Endothelial cell of umbilical vein (primary cell): ENCODE data around the gene PTPN14. TPM values are rescaled to one million over a fixed set of nuclear protein-coding genes. Genes with fewer than 3 reads are reported as not detected.

Experiments
- BruUV-seq: library from RNA; stranded (reverse); fragments of 400-500 nt; replicated peaks from 2 replicates; lab custom pipeline; 2021; lab: Mats Ljungman, UMichigan
- CTCF ChIA-PET: fragments of 300-600, 350-600 bp; sonication (Branson Sonifier 250); formaldehyde crosslinking; loops from one replicate; lab custom pipeline; 2021; ENCODE audit warnings: antibody characterized with exemption, inconsistent platforms; lab: Charles Lee
- POLR2A ChIA-PET: fragments of 300-600, 350-600 bp; sonication (Branson Sonifier 250); formaldehyde crosslinking; loops from one replicate; lab custom pipeline; 2021; ENCODE audit warnings: antibody characterized with exemption, inconsistent platforms; lab: Charles Lee
- DNase-seq: peaks from one replicate; pipeline ENCODE4 v3.0.0-alpha.2; 2011; ENCODE audit warnings: low read depth, low spot score
- FAIRE-seq: peaks from 2 replicates; lab custom pipeline; 2011; peaks lifted over from hg19 to GRCh38; lab: Jason Lieb, UNC
- H2AFZ ChIP-seq: 2 replicates; pipeline ENCODE4 v1.6.0; 2012; ENCODE audit warnings: low read depth, low read length, control low read depth, inconsistent platforms
- H3K27ac ChIP-seq: 2 replicates; pipeline ENCODE4 v1.5.1; 2011; ENCODE audit warnings: low read depth, mild to moderate bottlenecking, control low read depth, low read length, moderate library complexity; ENCODE audit not compliant: insufficient read depth
- H3K27me3 ChIP-seq, 2 experiments: 2 replicates each; pipeline versions ENCODE4 v1.6.0 to v1.6.1; 2011; ENCODE audit warnings: low read length in 2 of 2, mixed read lengths in 1 of 2; ENCODE audit not compliant: control insufficient read depth in 2 of 2, insufficient read depth in 2 of 2
- H3K36me3 ChIP-seq, 2 experiments: 2 replicates in 1 of 2; 3 replicates in 1 of 2; pipeline ENCODE4 v1.5.1; 2011; ENCODE audit warnings: low read length in 2 of 2, mild to moderate bottlenecking in 1 of 2, moderate library complexity in 1 of 2; ENCODE audit not compliant: control insufficient read depth in 2 of 2, insufficient read depth in 2 of 2; ENCODE audit errors: extremely low read depth in 1 of 2
- H3K4me1 ChIP-seq: 3 replicates; pipeline ENCODE4 v1.5.1; 2011; ENCODE audit warnings: mild to moderate bottlenecking, low read length; ENCODE audit not compliant: control insufficient read depth, insufficient read depth; ENCODE audit errors: extremely low read depth
- H3K4me2 ChIP-seq: 2 replicates; pipeline ENCODE4 v1.6.1; 2011; ENCODE audit warnings: low read length, control low read depth, mixed read lengths; ENCODE audit not compliant: insufficient read depth
- H3K4me3 ChIP-seq, 3 experiments: fragments of 200-600 bp in 1 of 3; sonication (generic), shearing (Covaris generic) in 1 of 3; replicated peaks in 1 of 3; 2 replicates each; pipeline ENCODE4 v1.5.1; 2011 to 2016; ENCODE audit warnings: control low read depth in 3 of 3, low read length in 3 of 3, mild to moderate bottlenecking in 2 of 3, inconsistent platforms in 1 of 3, low read depth in 1 of 3, moderate library complexity in 1 of 3; ENCODE audit not compliant: insufficient read depth in 1 of 3
- H3K79me2 ChIP-seq: 2 replicates; pipeline ENCODE4 v1.6.0; 2012; ENCODE audit warnings: low read length, inconsistent platforms; ENCODE audit not compliant: control insufficient read depth, insufficient read depth
- H3K9ac ChIP-seq: replicated peaks from 2 replicates; pipeline ENCODE3; 2011; ENCODE audit warnings: low read length, control low read depth; ENCODE audit not compliant: insufficient read depth; ENCODE audit errors: extremely low read depth
- H3K9me1 ChIP-seq: replicated peaks from 3 replicates; pipeline ENCODE4 v1.6.0; 2011; ENCODE audit warnings: mild to moderate bottlenecking, low read length; ENCODE audit not compliant: control insufficient read depth, insufficient read depth; ENCODE audit errors: extremely low read depth
- H3K9me3 ChIP-seq: replicated peaks from 2 replicates; pipeline ENCODE4 v1.5.1; 2012; ENCODE audit warnings: low read length, inconsistent platforms; ENCODE audit not compliant: control insufficient read depth, insufficient read depth
- H4K20me1 ChIP-seq: replicated peaks from 2 replicates; pipeline ENCODE3; 2011; ENCODE audit warnings: mild to moderate bottlenecking, low read length; ENCODE audit not compliant: control insufficient read depth, insufficient read depth; ENCODE audit errors: extremely low read depth
- EZH2 ChIP-seq: IDR thresholded peaks from 2 replicates; pipeline ENCODE4 v1.6.1; 2012; ENCODE audit warnings: borderline replicate concordance, low read depth, mild to moderate bottlenecking, moderate library complexity, low read length, inconsistent platforms; ENCODE audit not compliant: severe bottlenecking
- FOS ChIP-seq: IDR thresholded peaks from 2 replicates; pipeline ENCODE4 v1.6.1; 2011; ENCODE audit warnings: mild to moderate bottlenecking, low read length, moderate library complexity, borderline replicate concordance; ENCODE audit not compliant: insufficient read depth
- GATA2 ChIP-seq: IDR thresholded peaks from 2 replicates; pipeline ENCODE4 v1.7.0; 2011; ENCODE audit warnings: low read depth, mild to moderate bottlenecking, moderate library complexity, mixed read lengths, low read length; ENCODE audit not compliant: insufficient read length, insufficient read depth
- JUN ChIP-seq: IDR thresholded peaks from 2 replicates; pipeline ENCODE4 v1.6.1; 2011; ENCODE audit warnings: borderline replicate concordance, low read depth; ENCODE audit not compliant: insufficient read length, insufficient read depth
- MAX ChIP-seq: IDR thresholded peaks from 2 replicates; pipeline ENCODE4 v1.6.1; 2011; ENCODE audit not compliant: insufficient read depth, insufficient read length
- MYC ChIP-seq: IDR thresholded peaks from one replicate; pipeline ENCODE4 v1.6.1; 2011; ENCODE audit warnings: mild to moderate bottlenecking, low read depth, low read length
- POLR2A ChIP-seq: IDR thresholded peaks from 2 replicates; pipeline ENCODE4 v1.6.1; 2012; ENCODE audit warnings: low read depth, mild to moderate bottlenecking, control low read depth, low read length
- POLR2AphosphoS5 ChIP-seq: IDR thresholded peaks from 2 replicates; pipeline ENCODE4 v1.6.1; 2012; ENCODE audit warnings: low read depth, mild to moderate bottlenecking, control low read depth, low read length, moderate library complexity; ENCODE audit not compliant: insufficient read depth
- dilution Hi-C: fragments of 300-500 bp; cut with MboI; formaldehyde crosslinking; loops from one replicate; pipeline ENCODE4 v1.15.0; 2019; ENCODE audit warnings: low sequenced_read_pairs; ENCODE audit not compliant: extremely low pct_ligation_motif_present
- intact Hi-C: fragments of 100-400 bp; cut with micrococcal nuclease; formaldehyde crosslinking; loops from one replicate; pipeline ENCODE4 v1.10.0; 2022
- polyA plus RNA-seq, 4 experiments: library from polyadenylated mRNA; depleted of rRNA in 3 of 4; stranded (reverse) in 3 of 4; unstranded in 1 of 4; fragments of >200 nt; gene quantifications; 2 replicates each; pipeline versions ENCODE4 v1.2.1 to v1.2.3, GENCODE V29; 2011 to 2012; ENCODE audit warnings: missing spikeins in 1 of 4
- total RNA-seq: library from RNA; stranded (reverse); gene quantifications from 2 replicates; pipeline ENCODE4 v1.2.3, GENCODE V29; 2021
- TF ChIP-seq, protein P1 (sequence below), 2 donors: IDR thresholded peaks; 1 replicate in 1 of 2; 2 replicates in 1 of 2; pipeline ENCODE4 v1.5.1; 2011; ENCODE audit warnings: low read length in 2 of 2, mild to moderate bottlenecking in 2 of 2, moderate library complexity in 2 of 2, control low read depth in 1 of 2, inconsistent platforms in 1 of 2, low read depth in 1 of 2; ENCODE audit not compliant: insufficient read depth in 1 of 2; ENCODE audit errors: extremely low read depth in 1 of 2

The PTPN14 gene
- total and polyA plus RNA-seq, 2 donors (not counting 3 experiments of a cell fraction or from before 2014, with no cell fraction given): 18.5 to 93.0 TPM

GRCh38 chr1:214469290-214469689 lies 82.1 kb downstream of the PTPN14 start:
- dilution Hi-C loops: no loop called here
- POLR2A ChIA-PET: no interaction called here
- CTCF ChIA-PET: interaction anchor here (0.8 to 1.8 kb wide), 4 partner anchors 10 to 115 kb away, joined by 3 to 7 read pairs (median 3); no protein-coding TSS in a partner anchor

More at GRCh38 chr1:214469290-214469689, 82.1 kb downstream of the PTPN14 start:
- no peak overlapping the region for H3K9ac ChIP-seq
- BruUV-seq: no TSS peak
- FAIRE-seq: no peak
- H3K79me2 ChIP-seq: peaks cover 85% of the 10 kb centered on the region
- no peaks in the 10 kb centered on the region for H3K9me1 ChIP-seq
- no peak overlapping the region for H3K27ac ChIP-seq
- no peak for DNase-seq
- H3K4me3 ChIP-seq: no peak overlapping the region
- H3K4me1 ChIP-seq: peaks cover 3% of the 10 kb centered on the region
- H3K36me3 ChIP-seq: no peaks in the 10 kb centered on the region
- no peaks in the 10 kb centered on the region for H3K27me3 ChIP-seq
- intact Hi-C loops: no loop called here
- H2AFZ ChIP-seq: no peak overlapping the region
- no peaks in the 10 kb centered on the region for H3K9me3 ChIP-seq
- TF ChIP-seq GATA2 (no peak), POLR2A (no peak), EZH2 (no peak), FOS (no peak), MYC (no peak), JUN (no peak), MAX (no peak), POLR2AphosphoS5 (no peak)
- TF ChIP-seq, protein P1, sequence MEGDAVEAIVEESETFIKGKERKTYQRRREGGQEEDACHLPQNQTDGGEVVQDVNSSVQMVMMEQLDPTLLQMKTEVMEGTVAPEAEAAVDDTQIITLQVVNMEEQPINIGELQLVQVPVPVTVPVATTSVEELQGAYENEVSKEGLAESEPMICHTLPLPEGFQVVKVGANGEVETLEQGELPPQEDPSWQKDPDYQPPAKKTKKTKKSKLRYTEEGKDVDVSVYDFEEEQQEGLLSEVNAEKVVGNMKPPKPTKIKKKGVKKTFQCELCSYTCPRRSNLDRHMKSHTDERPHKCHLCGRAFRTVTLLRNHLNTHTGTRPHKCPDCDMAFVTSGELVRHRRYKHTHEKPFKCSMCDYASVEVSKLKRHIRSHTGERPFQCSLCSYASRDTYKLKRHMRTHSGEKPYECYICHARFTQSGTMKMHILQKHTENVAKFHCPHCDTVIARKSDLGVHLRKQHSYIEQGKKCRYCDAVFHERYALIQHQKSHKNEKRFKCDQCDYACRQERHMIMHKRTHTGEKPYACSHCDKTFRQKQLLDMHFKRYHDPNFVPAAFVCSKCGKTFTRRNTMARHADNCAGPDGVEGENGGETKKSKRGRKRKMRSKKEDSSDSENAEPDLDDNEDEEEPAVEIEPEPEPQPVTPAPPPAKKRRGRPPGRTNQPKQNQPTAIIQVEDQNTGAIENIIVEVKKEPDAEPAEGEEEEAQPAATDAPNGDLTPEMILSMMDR (IDR thresholded peaks at IDR 0.05; ENCODE audit: extremely low read depth in 1 of 2, insufficient read depth in 1 of 2, low read depth in 1 of 2, low read length in 2 of 2): no peak
- no peak overlapping the region for H3K4me2 ChIP-seq
- H4K20me1 ChIP-seq: peaks cover 8% of the 10 kb centered on the region
